ENCODE data around the gene DIP2B.
A peak's percentile ranks its signal among the peaks of the same experiment; 100 is the strongest.
"Not testable (repeated sequence)": the region's sequence is repeated elsewhere in the genome, so short reads cannot be mapped to it uniquely, and the experiment has no call there.

DIP2B gene

GRCh38 chr12:50504798-50505674 lies at the start of gene DIP2B:
DIP2B (plus strand) TSS chr12:50504985; CDS start chr12:50505141, 156 bp downstream.
- DNase-seq = peak; percentile 97

- DNase-seq = no peak
Measured at GRCh38 chr12:50458606-50459005, 46.2 kb upstream of the DIP2B start.

- DNase-seq = no peak
Measured at GRCh38 chr12:50467439-50467838, 37.3 kb upstream of the DIP2B start.

GRCh38 chr12:50477241-50477832 lies 27.4 kb upstream of the DIP2B start:
- DNase-seq = no peak

GRCh38 chr12:50482571-50482970 lies 22.2 kb upstream of the DIP2B start:
- DNase-seq = no peak

- DNase-seq = no peak
Measured at GRCh38 chr12:50483488-50483887, 21.3 kb upstream of the DIP2B start.

- DNase-seq = no peak
Measured at GRCh38 chr12:50488801-50489200, 16.0 kb upstream of the DIP2B start.

- DNase-seq = not testable (repeated sequence)
Measured at GRCh38 chr12:50498119-50498518, 6.7 kb upstream of the DIP2B start.

- DNase-seq = no peak
Measured at GRCh38 chr12:50505675-50506530, 1.1 kb downstream of the DIP2B start.

GRCh38 chr12:50506753-50507473 lies 2.1 kb downstream of the DIP2B start:
- no peak for DNase-seq

GRCh38 chr12:50507474-50507838 lies 2.7 kb downstream of the DIP2B start:
- DNase-seq = no peak

GRCh38 chr12:50507930-50508329 lies 3.1 kb downstream of the DIP2B start:
- DNase-seq = no peak

GRCh38 chr12:50508414-50508813 lies 3.6 kb downstream of the DIP2B start:
- DNase-seq = no peak

GRCh38 chr12:50508970-50509663 lies 4.3 kb downstream of the DIP2B start:
- no peak for DNase-seq

- no peak for DNase-seq
Measured at GRCh38 chr12:50514526-50515276, 9.9 kb downstream of the DIP2B start.

- DNase-seq = no peak
Measured at GRCh38 chr12:50515587-50515986, 10.8 kb downstream of the DIP2B start.

GRCh38 chr12:50517421-50518048 lies 12.8 kb downstream of the DIP2B start:
- DNase-seq = no peak

GRCh38 chr12:50518090-50518489 lies 13.3 kb downstream of the DIP2B start:
- DNase-seq = no peak

GRCh38 chr12:50519353-50519752 lies 14.6 kb downstream of the DIP2B start:
- DNase-seq = no peak

- no peak for DNase-seq
Measured at GRCh38 chr12:50520416-50521207, 15.8 kb downstream of the DIP2B start.

All from right hindlimb (tissue), 1 donor.